Head of caudate nucleus (tissue), 42 donors: ENCODE data around the gene FIGN.

ENCODE experiments used
- DNase-seq, 42 donors: peaks; one replicate each; pipeline versions ENCODE4 v3.0.0 to v3.0.0-alpha.2; 2020 to 2021; ENCODE audit warnings: mixed read lengths in 7 of 42
- intact Hi-C: fragments of 100-400 bp; cut with DNase I; formaldehyde crosslinking; loops from one replicate; pipeline ENCODE4 v1.15.0; 2022

Gene FIGN

GRCh38 chr2:163748420-163748819 lies 12.6 kb upstream of the FIGN start:
- DNase-seq, result no peak
- intact Hi-C loops, result no loop called here

GRCh38 chr2:163741435-163741834 lies 5.6 kb upstream of the FIGN start:
- DNase-seq, result no peak
- intact Hi-C loops, result no loop called here

DNA sequence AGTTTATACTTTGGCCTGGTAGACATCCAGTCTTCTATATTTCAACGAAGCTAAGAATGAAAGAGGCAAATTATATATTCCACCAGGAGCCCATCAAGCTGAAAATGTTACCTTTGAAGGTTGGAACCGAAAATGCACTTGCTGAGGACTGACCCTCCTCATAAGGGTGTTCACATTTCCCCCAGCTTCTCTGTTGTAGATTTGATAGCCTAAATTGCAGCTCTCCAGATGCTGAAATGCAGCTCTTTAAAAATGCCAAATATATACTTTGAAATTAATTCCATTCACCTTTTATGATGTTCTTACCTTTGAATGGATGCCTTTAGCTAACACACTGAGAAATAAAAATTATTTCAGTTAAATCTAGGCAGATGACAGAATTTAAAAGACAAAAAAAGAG lies 1.8 kb upstream of the FIGN start:
- no peak for DNase-seq
- intact Hi-C loops, result loop anchor here (5.0 kb wide), 1 partner anchor 130 kb away; no protein-coding TSS in a partner anchor

DNA sequence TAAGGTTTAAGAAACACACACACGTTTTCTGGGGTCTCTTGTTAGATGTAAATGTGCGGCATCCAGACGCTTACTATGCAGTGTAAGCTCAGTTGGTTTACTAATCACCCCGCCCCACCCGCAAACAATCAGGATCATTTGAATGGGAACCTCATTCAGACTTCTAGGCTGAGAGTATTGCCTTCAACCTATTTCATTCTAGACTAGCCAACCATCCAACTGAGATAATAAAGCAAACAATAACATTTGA lies 1.3 kb upstream of the FIGN start:
- peak in 7 of 42 donors; percentile 15 to 66 (median 23) for DNase-seq
- intact Hi-C loops, result loop anchor here (5.0 kb wide), 1 partner anchor 130 kb away; no protein-coding TSS in a partner anchor

GRCh38 chr2:163736433-163737189 lies 803 bp upstream of the FIGN start:
- DNase-seq, result peak in 39 of 42 donors; percentile 8 to 77 (median 42)
- intact Hi-C loops, result loop anchor here (5.0 kb wide), 1 partner anchor 129 kb away; no protein-coding TSS in a partner anchor

- DNase-seq, result peak in 1 of 42 donors; percentile 17
- intact Hi-C loops, result loop anchor here (5.0 kb wide), 1 partner anchor 128 kb away; no protein-coding TSS in a partner anchor
Measured at GRCh38 chr2:163734881-163735684, 725 bp downstream of the FIGN start.

- intact Hi-C loops, result no loop called here
- no peak for DNase-seq
Measured at GRCh38 chr2:163734401-163734800, 1.4 kb downstream of the FIGN start.

DNA sequence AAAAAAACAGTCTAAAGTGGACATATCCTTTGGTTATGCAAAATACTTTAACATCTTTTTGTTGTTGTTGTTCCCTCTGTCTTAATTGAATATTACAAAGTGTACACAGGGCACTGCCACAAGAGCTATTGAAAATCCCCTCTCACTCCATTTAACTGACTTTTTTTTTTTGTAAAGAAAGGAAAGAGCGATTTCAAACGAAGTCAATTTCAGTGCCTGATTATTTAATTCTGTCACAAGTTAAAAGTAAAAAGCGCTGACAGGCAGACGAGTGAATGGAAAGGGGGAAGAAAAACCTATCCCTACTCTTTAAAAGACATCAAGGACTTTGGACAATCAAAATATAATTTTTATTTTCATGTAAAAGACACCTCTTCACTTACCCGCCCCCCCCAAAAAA lies 1.9 kb downstream of the FIGN start:
- intact Hi-C loops, result no loop called here

GRCh38 chr2:163733301-163733938 lies 2.4 kb downstream of the FIGN start:
- intact Hi-C loops, result no loop called here

More for the DNA sequence above, 1.9 kb downstream of the FIGN start:
- no peak for DNase-seq

DNA sequence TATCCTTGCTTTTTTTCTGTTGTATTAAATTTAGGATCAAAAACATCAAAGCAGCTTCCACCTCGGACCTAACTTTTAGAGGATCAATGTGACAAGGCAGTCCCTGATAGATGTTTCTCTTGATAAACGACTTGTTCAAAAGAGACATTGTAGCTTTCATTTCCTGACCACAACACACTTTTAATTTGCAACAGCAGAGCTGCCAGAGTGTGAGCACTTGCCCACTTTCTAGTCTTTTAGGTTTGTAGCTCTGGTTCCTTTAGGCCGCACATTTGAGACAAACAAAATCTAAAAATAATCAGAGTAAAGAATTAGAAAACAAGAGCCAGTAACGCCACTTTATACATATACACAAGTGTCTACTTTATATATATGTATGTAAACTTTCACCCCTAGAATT lies 3.1 kb downstream of the FIGN start:
- peak in 1 of 42 donors; percentile 32 for DNase-seq
- intact Hi-C loops, result no loop called here

More at GRCh38 chr2:163733301-163733938, 2.4 kb downstream of the FIGN start:
- peak in 29 of 42 donors; percentile 4 to 76 (median 46) for DNase-seq

- intact Hi-C loops, result no loop called here
Measured at GRCh38 chr2:163731735-163732134, 4.1 kb downstream of the FIGN start.

GRCh38 chr2:163730556-163730955 lies 5.3 kb downstream of the FIGN start:
- DNase-seq, result no peak
- intact Hi-C loops, result no loop called here

More at GRCh38 chr2:163731735-163732134, 4.1 kb downstream of the FIGN start:
- no peak for DNase-seq

- DNase-seq, result no peak
- intact Hi-C loops, result no loop called here
Measured at GRCh38 chr2:163729636-163730273, 6.1 kb downstream of the FIGN start.

DNA sequence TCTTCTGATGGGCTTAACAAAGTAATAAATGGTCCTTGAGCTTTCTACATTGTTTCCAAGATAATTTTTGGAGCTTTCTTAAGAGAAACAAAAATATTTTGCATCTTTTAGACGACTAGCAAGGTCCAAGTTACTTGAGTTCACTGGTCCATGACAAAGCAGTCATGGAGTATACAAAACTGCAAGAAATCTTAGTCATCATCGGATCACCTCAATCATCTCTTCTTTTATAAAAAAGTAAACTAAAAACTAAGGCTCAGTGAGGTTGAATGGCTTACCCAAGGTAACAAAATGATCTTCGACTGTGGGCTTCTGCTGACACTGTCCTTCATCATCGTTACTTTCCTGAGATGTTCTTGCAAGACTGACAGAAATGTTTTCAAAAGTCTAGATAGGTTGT lies 11.9 kb downstream of the FIGN start:
- intact Hi-C loops, result no loop called here
- DNase-seq, result no peak

DNA sequence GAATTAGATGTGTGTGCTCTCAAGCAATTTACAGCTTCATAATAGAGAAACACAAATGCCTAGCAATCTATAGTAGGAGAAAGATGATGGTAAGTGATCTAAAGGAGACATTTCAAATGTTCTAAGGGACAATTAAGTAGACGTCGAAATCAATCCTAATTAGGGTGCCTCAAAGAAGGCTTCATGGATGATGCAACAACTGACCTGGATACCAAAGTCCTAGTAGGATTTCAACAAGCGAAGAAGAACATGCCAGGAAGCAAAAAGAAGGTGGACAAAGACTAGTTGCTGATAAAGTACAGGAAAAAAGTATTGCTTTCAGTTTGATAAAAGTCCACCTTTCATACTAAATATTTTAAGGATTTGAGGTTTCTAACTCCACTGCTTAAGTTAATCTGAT lies 12.5 kb downstream of the FIGN start:
- intact Hi-C loops, result no loop called here

GRCh38 chr2:163719331-163719730 lies 16.5 kb downstream of the FIGN start:
- intact Hi-C loops, result no loop called here
- DNase-seq, result peak in 14 of 42 donors; percentile 11 to 74 (median 38)

More for the DNA sequence above, 12.5 kb downstream of the FIGN start:
- no peak for DNase-seq

GRCh38 chr2:163717993-163718680 lies 17.7 kb downstream of the FIGN start:
- intact Hi-C loops, result no loop called here
- peak in 13 of 42 donors; percentile 10 to 72 (median 28) for DNase-seq

DNA sequence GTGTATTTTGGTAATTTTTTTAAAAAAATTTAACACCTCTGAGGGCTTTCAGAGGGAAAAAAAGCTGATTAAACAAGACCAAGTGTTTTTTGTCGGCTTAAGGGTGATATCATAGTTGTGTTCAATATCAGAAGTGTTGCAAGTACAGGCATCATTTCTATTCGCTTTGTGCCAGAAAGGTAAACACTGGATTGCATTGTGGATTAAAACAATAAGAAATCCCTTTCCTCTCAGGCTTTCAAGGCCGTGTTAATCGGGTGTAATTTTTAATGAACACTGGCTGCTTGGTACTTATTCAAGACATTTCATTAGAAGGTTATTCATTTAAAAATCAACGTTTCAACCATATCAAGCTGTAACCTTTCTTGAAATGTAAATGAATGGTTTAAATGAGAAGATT lies 18.3 kb downstream of the FIGN start:
- DNase-seq, result no peak
- intact Hi-C loops, result no loop called here

- no peak for DNase-seq
- intact Hi-C loops, result no loop called here
Measured at GRCh38 chr2:163716101-163716500, 19.7 kb downstream of the FIGN start.
